ENCODE results near the gene DCAF17. TPM values are rescaled to one million over a fixed set of nuclear protein-coding genes. Genes with fewer than 3 reads are reported as not detected.

The DCAF17 gene
- total and polyA plus RNA-seq, 2 of the 13 experiments (the other 11 are each of a cell fraction or from before 2014, with no cell fraction given) = 13.7 to 30.0 TPM

DNA sequence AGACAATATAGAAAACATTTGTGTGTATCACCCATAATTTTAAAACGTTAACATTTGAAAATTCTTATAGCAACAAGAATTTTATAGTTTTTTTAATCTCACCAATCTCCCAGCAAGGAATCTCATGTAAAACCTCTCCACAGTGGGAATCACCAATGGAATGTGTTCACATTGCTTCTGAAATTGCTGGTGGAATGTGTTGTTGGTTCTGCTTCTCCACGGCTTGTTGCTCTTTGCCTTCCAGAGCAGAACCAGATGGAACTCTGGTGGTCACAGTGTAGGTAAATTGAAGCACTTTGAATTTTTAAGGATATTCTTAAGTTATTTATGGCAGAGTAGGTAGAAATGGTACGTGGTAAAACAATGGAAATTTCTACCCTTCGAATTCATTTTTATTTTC, 35.1 kb downstream of the DCAF17 start (continued):
- TF ChIP-seq GTF2F1 (IDR thresholded peaks at IDR 0.05; ENCODE audit: low read length) (no peak), ZMAT3 (CRISPR knock-in tag; conservative IDR thresholded peaks at IDR 0.05) (no peak), IRX3 (CRISPR knock-in tag; IDR thresholded peaks at IDR 0.05; ENCODE audit: borderline replicate concordance, low read depth) (no peak), ZNF800 (CRISPR knock-in tag; IDR thresholded peaks at IDR 0.05) (no peak), FOXP1 (IDR thresholded peaks at IDR 0.05) (no peak), FOXP1 (CRISPR knock-in tag; IDR thresholded peaks at IDR 0.05) (no peak), TMF1 (CRISPR knock-in tag; IDR thresholded peaks at IDR 0.05; ENCODE audit: low read depth) (no peak)
- TF ChIP-seq, protein P1, sequence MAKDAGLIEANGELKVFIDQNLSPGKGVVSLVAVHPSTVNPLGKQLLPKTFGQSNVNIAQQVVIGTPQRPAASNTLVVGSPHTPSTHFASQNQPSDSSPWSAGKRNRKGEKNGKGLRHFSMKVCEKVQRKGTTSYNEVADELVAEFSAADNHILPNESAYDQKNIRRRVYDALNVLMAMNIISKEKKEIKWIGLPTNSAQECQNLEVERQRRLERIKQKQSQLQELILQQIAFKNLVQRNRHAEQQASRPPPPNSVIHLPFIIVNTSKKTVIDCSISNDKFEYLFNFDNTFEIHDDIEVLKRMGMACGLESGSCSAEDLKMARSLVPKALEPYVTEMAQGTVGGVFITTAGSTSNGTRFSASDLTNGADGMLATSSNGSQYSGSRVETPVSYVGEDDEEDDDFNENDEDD (CRISPR knock-in tag; IDR thresholded peaks at IDR 0.05; ENCODE audit: borderline replicate concordance) = no peak

DNA sequence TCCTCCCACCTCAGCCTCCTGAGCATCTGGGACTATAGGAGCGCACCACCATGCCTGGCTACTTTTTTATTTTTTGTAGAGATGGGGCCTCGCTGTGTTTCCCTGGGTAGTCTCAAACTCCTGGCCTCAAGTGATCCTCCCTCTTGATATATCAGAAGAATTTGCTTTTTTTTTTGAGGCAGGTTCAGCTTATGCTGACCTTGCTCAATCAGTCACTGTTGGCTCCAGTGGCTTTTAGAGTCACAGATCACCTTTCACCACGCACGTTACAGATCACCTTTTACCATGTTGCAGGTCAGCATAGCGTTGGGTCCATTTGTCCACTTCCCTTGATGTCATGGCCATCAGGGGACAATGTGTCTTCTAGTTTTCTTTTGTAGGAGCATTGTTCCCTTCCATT, 36.1 kb downstream of the DCAF17 start:
- ATAC-seq (no peak), DNase-seq (ENCODE audit: low spot score) (no peak), FAIRE-seq (no peak)
- Histone ChIP-seq H3K4me1 (ENCODE audit: insufficient read depth, low read length) (peaks cover 1% of the 10 kb centered on the region; the same call in 1 of the 2 replicates), H3K4me3 (replicated peaks in 1 of 3; ENCODE audit: insufficient read depth in 1 of 3, low read depth in 2 of 3, low read length in 3 of 3) (no peak overlapping the region), H3K79me2 (ENCODE audit: insufficient read depth, low read length) (no peaks in the 10 kb centered on the region), H3K9ac (ENCODE audit: insufficient read depth, low read depth, low read length) (no peak overlapping the region), H3K4me2 (ENCODE audit: low read depth, low read length) (no peak overlapping the region), H3K36me3 (replicated peaks in 1 of 2; ENCODE audit: control insufficient read depth in 1 of 2, insufficient read depth in 2 of 2, low read length in 2 of 2) (peaks cover 13 to 70% of the 10 kb centered on the region in 2 experiments), H2AFZ (ENCODE audit: low read length) (no peak overlapping the region), H3K9me3 (ENCODE audit: low read length) (no peaks in the 10 kb centered on the region), H3K27me3 (ENCODE audit: control insufficient read depth in 1 of 2, insufficient read depth in 2 of 2, low read length in 2 of 2) (no peaks in the 10 kb centered on the region), H4K20me1 (ENCODE audit: insufficient read depth, low read length) (no peaks in the 10 kb centered on the region), H3K27ac (ENCODE audit: extremely low read length, insufficient read depth, low read length) (no peak overlapping the region)
- ChIA-PET POLR2A (no interaction called here), CTCF (ENCODE audit: low intra/inter-chr PET ratio, low total read pairs) (no interaction called here)
- WGBS (ENCODE audit: low lambda C conversion rate) = 94% methylated on average over 5 of the region's 5 CpGs
- no TSS peak for BruUV-seq (replicated peaks)
- in situ Hi-C loops (cut with HindIII; ENCODE audit: extremely low pct_ligation_motif_present, low pct_unique_long_range_greater_than_20kb) = no loop called here
- TF ChIP-seq ARID5B (CRISPR knock-in tag; IDR thresholded peaks at IDR 0.05) = no peak
- TF ChIP-seq FOXP1 (IDR thresholded peaks at IDR 0.05) = no peak
- TF ChIP-seq FOXP1 (CRISPR knock-in tag; IDR thresholded peaks at IDR 0.05) = no peak
- TF ChIP-seq ZNF547 (CRISPR knock-in tag; IDR thresholded peaks at IDR 0.05) = no peak
- TF ChIP-seq ZNF12 (CRISPR knock-in tag; IDR thresholded peaks at IDR 0.05) = no peak
- TF ChIP-seq MAFF (IDR thresholded peaks at IDR 0.05; ENCODE audit: low read depth, low read length) = peak; percentile 70
- TF ChIP-seq MAFK (conservative IDR thresholded peaks at IDR 0.05 in 1 of 2, IDR thresholded peaks at IDR 0.05 in 1 of 2; ENCODE audit: low read length in 2 of 2) = peak; percentile 56 to 73
- intact Hi-C loops (cut with micrococcal nuclease; ENCODE audit: unreplicated experiment) = no loop called here
